Omental fat pad (tissue), 4 donors: ENCODE measurements around the gene CRY1. TPM values are rescaled to one million over a fixed set of nuclear protein-coding genes. Genes with fewer than 3 reads are reported as not detected.
"Not testable (repeated sequence)": the region's sequence is repeated elsewhere in the genome, so short reads cannot be mapped to it uniquely, and the experiment has no call there.

Source experiments
- ATAC-seq: fragments of 150-250 bp; one replicate; pipeline ENCODE4 v1.9.1; 2016; ENCODE audit warnings: mild to moderate bottlenecking, moderate library complexity; ENCODE audit not compliant: low FRiP score
- DNase-seq: peaks from one replicate; pipeline ENCODE4 v3.0.0-alpha.2; 2019; ENCODE audit warnings: low spot score
- total RNA-seq, 4 donors: library from RNA; depleted of rRNA; stranded (reverse); fragments of >200 nt; gene quantifications; one replicate each; pipeline ENCODE4 v1.1.0, GENCODE V29; 2016
- TF ChIP-seq, protein P1 (sequence below), 3 donors: fragments of 450-650 bp; IDR thresholded peaks; one replicate each; pipeline ENCODE4 v1.5.1; 2016 to 2017; ENCODE audit warnings: antibody characterized with exemption in 3 of 3, mild to moderate bottlenecking in 3 of 3, moderate library complexity in 2 of 3

Gene CRY1
- total RNA-seq, 4 donors from 2014 or later, result 20.7 to 97.0 (median 52.9) TPM

DNA sequence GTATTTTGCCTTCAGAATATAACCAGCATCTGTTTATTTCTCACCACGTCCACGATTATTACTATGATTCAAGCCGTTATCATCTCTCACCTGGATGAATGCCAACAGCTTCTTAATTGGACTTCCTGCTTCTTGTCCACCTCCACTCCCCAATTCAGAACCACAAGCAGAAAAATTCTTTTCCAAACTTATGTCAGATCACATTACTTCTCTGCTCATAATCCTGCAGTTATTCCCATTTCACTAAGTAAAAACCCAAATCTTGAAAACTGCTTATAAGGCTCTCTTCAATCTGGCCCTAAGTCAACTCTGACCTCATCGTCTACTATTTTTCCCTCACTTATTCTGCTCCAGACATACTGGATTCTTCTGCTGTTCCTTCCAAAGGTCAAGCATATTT is 2.0 kb downstream of the CRY1 start:
- ATAC-seq (no peak), DNase-seq (no peak)
- TF ChIP-seq, protein P1, sequence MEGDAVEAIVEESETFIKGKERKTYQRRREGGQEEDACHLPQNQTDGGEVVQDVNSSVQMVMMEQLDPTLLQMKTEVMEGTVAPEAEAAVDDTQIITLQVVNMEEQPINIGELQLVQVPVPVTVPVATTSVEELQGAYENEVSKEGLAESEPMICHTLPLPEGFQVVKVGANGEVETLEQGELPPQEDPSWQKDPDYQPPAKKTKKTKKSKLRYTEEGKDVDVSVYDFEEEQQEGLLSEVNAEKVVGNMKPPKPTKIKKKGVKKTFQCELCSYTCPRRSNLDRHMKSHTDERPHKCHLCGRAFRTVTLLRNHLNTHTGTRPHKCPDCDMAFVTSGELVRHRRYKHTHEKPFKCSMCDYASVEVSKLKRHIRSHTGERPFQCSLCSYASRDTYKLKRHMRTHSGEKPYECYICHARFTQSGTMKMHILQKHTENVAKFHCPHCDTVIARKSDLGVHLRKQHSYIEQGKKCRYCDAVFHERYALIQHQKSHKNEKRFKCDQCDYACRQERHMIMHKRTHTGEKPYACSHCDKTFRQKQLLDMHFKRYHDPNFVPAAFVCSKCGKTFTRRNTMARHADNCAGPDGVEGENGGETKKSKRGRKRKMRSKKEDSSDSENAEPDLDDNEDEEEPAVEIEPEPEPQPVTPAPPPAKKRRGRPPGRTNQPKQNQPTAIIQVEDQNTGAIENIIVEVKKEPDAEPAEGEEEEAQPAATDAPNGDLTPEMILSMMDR (IDR thresholded peaks at IDR 0.05), result no peak

DNA sequence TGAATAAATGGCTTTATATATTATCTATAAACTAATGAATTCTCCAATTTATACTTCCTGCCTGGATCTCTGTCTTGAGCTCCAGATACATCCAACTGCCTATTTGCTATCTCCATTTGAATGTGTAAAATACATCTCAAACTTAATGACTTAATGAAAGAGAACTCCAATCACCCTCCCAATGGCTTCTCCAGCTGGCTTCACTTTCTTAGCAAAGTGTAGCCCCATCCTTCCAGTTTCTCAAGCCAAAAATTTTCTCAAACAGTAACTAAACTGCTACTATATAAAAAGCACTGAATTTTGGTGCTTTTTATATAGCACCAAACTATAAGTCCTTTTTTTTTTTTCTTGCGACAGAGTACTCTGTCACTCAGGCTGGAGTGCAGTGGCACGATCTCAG is 2.6 kb downstream of the CRY1 start:
- TF ChIP-seq, protein P1 (IDR thresholded peaks at IDR 0.05), result no peak
- DNase-seq (no peak), ATAC-seq (no peak)

DNA sequence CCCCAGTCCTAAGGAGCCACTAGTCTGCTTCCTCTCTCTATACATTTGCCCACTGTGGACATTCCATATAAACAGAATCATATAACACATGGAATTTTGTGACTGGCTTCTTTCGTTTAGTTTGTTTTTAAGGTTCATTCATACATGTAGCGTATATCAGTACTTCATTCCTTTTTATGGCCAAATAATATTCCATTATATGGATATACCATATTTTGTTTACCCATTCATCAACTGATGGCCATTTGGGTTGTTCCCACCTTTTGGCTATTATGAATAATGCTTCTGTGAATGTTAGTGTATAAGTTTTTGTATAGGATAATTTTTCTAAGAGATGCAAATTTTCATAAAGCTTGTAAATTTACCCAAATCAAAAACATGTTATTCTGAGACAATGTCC is 4.4 kb downstream of the CRY1 start:
- DNase-seq (no peak), ATAC-seq (no peak)
- TF ChIP-seq, protein P1 (IDR thresholded peaks at IDR 0.05), result no peak

DNA sequence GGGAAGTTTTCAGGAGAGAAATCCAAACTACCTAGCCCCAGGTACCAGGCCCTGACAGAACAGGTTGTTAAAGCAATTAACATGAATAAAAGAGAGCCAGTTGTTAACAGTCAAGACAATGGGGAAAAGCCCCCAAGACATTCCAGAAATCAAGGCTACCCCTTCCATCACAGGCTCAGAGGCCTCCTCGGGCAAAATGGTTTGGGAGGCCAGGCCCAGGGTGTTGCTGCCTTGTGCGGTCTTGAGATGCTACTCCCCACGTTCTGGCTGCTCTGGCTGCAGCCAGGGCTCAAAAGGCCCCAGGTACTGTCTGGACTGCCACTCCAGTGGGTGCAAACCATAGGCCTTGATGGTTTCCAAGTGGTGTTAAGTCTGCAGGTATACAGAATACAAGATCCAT is 7.0 kb downstream of the CRY1 start:
- DNase-seq (no peak), ATAC-seq (no peak)
- TF ChIP-seq, protein P1 (IDR thresholded peaks at IDR 0.05), result no peak

DNA sequence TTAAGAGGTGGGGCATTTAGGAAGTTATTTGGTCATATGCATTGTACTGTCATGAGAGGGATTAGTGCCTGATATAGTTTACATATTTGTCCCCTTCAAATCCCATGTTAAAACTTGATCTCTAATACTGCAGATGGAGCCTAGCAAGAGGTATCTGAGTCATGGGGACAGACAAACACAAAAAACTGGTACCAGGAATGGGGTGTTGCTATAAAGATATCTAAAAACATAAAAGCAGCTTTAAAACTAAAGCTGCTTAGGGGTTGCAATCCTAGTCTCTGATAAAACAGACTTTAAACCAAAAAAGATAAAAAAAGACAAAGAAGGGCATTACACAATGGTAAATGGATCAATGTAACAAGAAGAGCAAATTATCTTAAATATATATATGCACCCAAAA is 11.6 kb downstream of the CRY1 start:
- DNase-seq (no peak), ATAC-seq (no peak)
- TF ChIP-seq, protein P1 (IDR thresholded peaks at IDR 0.05), result no peak

DNA sequence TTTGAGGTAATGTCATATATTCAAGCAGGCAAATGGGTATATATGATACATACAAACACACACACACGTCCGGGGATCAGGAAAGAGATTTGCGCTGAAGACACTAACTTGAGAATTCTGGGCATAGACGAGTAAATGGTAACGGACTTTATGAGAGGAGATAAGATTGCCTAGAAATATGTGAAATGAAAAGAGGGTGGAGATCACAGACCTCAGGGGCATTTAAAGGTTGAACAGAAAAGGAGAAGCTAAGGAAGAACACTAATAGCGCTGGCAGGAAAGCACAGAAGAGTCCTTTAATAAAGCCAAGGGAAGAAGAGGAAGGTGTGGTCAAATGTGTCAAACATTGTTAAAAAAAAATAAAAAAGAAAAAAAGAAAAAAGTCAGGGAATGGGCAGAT is 13.1 kb downstream of the CRY1 start:
- ATAC-seq, result no peak
- TF ChIP-seq, protein P1 (IDR thresholded peaks at IDR 0.05), result no peak
- no peak for DNase-seq

DNA sequence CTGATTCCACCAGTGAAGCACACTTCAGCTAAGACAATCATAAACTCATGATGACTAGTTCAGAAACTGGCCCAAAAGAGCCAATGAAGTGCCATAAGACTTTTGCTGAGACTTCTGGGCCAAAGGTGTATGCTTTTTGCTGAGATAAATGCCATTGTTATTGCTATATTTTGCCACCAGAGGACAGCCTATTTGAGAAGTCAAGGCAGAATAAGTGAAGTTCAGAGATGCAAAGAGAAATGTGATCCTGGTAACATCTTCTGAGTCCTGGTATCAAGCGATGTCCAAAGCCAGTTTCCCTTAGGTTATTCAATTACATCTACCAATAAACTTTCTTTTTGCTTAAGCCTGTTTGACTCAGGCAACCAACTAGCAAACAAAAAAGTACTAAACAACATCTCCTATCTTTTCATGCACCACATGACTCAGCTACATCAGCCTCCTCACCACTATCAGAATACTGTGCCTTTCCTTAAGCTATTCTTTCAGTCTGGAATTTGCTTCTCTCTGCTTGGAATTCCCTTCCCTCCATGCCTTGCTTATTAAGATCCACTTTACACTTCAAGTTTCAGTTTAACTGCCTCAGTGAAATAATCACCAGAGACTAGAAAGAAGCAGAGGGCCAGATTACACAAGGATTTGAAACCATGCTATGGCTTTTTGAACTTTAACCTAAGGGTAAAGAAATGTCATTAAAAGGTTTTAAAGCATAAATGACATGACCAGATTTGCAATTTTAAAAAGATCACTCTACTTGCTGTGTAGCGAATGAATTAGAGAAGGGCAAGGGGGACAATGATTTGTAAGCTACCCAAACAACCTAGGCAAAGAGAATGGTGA is 14.0 kb downstream of the CRY1 start:
- DNase-seq (no peak), ATAC-seq (no peak)
- TF ChIP-seq, protein P1 (IDR thresholded peaks at IDR 0.05), result no peak

DNA sequence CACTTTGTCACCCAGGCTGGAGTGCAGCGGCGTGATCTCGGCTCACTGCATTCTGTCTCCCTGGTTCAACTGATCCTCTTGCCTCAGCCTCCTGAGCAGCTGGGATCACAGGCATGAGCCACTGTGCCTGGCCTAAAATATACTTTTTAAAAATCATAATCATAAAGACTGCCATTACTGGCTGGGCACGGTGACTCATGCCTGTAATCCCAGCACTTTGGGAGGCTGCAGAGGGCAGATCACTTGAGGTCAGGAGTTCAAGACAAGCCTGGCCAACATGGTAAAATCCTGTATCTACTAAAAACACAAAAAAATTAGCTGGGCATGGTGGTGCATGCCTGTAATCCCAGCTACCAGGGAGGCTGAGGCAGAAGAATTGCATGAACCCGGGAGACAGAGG is 20.1 kb downstream of the CRY1 start:
- not testable (repeated sequence) for ATAC-seq, DNase-seq
